ENCODE data around the gene NEUROG2. TPM values are rescaled to one million over a fixed set of nuclear protein-coding genes. Genes with fewer than 3 reads are reported as not detected.

The NEUROG2 gene
- polyA plus RNA-seq, 1 donor (not counting 4 experiments of a cell fraction or from before 2014, with no cell fraction given), result not detected

- DNase-seq (ENCODE audit: low read depth, low spot score), result no peak
- Histone ChIP-seq H3K9me1 (ENCODE audit: control insufficient read depth, extremely low read depth, insufficient read depth, low read length) (no peaks in the 10 kb centered on the region), H3K27ac (ENCODE audit: control insufficient read depth, insufficient read depth, low read length) (no peak overlapping the region), H3K27me3 (ENCODE audit: control insufficient read depth, extremely low read depth, insufficient read depth, low read length) (peaks cover 83% of the 10 kb centered on the region), H3K79me2 (ENCODE audit: control insufficient read depth, insufficient read depth, low read length) (no peaks in the 10 kb centered on the region), H2AFZ (ENCODE audit: control insufficient read depth, low read length) (no peak overlapping the region), H3K36me3 (ENCODE audit: control insufficient read depth in 2 of 2, extremely low read depth in 1 of 2, insufficient read depth in 2 of 2, low read length in 2 of 2) (no peaks in the 10 kb centered on the region), H3K9me3 (ENCODE audit: control insufficient read depth, low read depth, low read length) (no peaks in the 10 kb centered on the region), H4K20me1 (ENCODE audit: control insufficient read depth, extremely low read depth, insufficient read depth, low read length) (peaks cover 5% of the 10 kb centered on the region), H3K4me3 (ENCODE audit: control insufficient read depth in 2 of 3, extremely low read depth in 1 of 3, insufficient read depth in 2 of 3, low read depth in 1 of 3, low read length in 3 of 3) (peak overlapping the region in 1 of 3 experiments; percentile 20), H3K4me2 (ENCODE audit: control insufficient read depth, extremely low read depth, insufficient read depth, low read depth, low read length) (peak overlapping the region; percentile 58), H3K9ac (ENCODE audit: control insufficient read depth, extremely low read depth, insufficient read depth, low read length) (no peak overlapping the region), H3K4me1 (ENCODE audit: control insufficient read depth, extremely low read depth, insufficient read depth, low read length) (peaks cover 10% of the 10 kb centered on the region)
- TF ChIP-seq CTCF (optimal IDR thresholded peaks at IDR 0.05 in 1 of 3, IDR thresholded peaks at IDR 0.05 in 1 of 3, conservative IDR thresholded peaks at IDR 0.05 in 1 of 3; ENCODE audit: extremely low read depth in 1 of 3, insufficient read depth in 2 of 3, low read length in 3 of 3) (no peak), EZH2 (IDR thresholded peaks at IDR 0.05; ENCODE audit: low read length) (peak; percentile 81)
- FAIRE-seq, result no peak
- dilution Hi-C loops (cut with MboI; ENCODE audit: extremely low pct_ligation_motif_present, low sequenced_read_pairs), result no loop called here
Measured at GRCh38 chr4:112510291-112511092, 5.5 kb downstream of the NEUROG2 start.

- Histone ChIP-seq H3K36me3 (ENCODE audit: control insufficient read depth in 2 of 2, extremely low read depth in 1 of 2, insufficient read depth in 2 of 2, low read length in 2 of 2) (no peaks in the 10 kb centered on the region), H3K9me1 (ENCODE audit: control insufficient read depth, extremely low read depth, insufficient read depth, low read length) (no peaks in the 10 kb centered on the region), H3K4me3 (ENCODE audit: control insufficient read depth in 2 of 3, extremely low read depth in 1 of 3, insufficient read depth in 2 of 3, low read depth in 1 of 3, low read length in 3 of 3) (peak overlapping the region in 1 of 3 experiments; percentile 43), H3K27ac (ENCODE audit: control insufficient read depth, insufficient read depth, low read length) (no peak overlapping the region), H2AFZ (ENCODE audit: control insufficient read depth, low read length) (peak overlapping the region; percentile 22), H3K4me1 (ENCODE audit: control insufficient read depth, extremely low read depth, insufficient read depth, low read length) (peaks cover 10% of the 10 kb centered on the region), H3K4me2 (ENCODE audit: control insufficient read depth, extremely low read depth, insufficient read depth, low read depth, low read length) (peak overlapping the region; percentile 58), H4K20me1 (ENCODE audit: control insufficient read depth, extremely low read depth, insufficient read depth, low read length) (peaks cover 5% of the 10 kb centered on the region), H3K79me2 (ENCODE audit: control insufficient read depth, insufficient read depth, low read length) (no peaks in the 10 kb centered on the region), H3K9ac (ENCODE audit: control insufficient read depth, extremely low read depth, insufficient read depth, low read length) (no peak overlapping the region), H3K9me3 (ENCODE audit: control insufficient read depth, low read depth, low read length) (no peaks in the 10 kb centered on the region), H3K27me3 (ENCODE audit: control insufficient read depth, extremely low read depth, insufficient read depth, low read length) (peaks cover 73% of the 10 kb centered on the region)
- dilution Hi-C loops (cut with MboI; ENCODE audit: extremely low pct_ligation_motif_present, low sequenced_read_pairs), result no loop called here
- DNase-seq (ENCODE audit: low read depth, low spot score) (no peak), FAIRE-seq (peak; percentile 48)
- TF ChIP-seq CTCF (optimal IDR thresholded peaks at IDR 0.05 in 1 of 3, IDR thresholded peaks at IDR 0.05 in 1 of 3, conservative IDR thresholded peaks at IDR 0.05 in 1 of 3; ENCODE audit: extremely low read depth in 1 of 3, insufficient read depth in 2 of 3, low read length in 3 of 3), result no peak
- peak; percentile 81 for TF ChIP-seq EZH2 (IDR thresholded peaks at IDR 0.05; ENCODE audit: low read length)
Measured at GRCh38 chr4:112509243-112510141, 6.5 kb downstream of the NEUROG2 start.

All from keratinocyte (primary cell).